ENCODE data around the gene PCDHGA8.

Gene PCDHGA8

DNA sequence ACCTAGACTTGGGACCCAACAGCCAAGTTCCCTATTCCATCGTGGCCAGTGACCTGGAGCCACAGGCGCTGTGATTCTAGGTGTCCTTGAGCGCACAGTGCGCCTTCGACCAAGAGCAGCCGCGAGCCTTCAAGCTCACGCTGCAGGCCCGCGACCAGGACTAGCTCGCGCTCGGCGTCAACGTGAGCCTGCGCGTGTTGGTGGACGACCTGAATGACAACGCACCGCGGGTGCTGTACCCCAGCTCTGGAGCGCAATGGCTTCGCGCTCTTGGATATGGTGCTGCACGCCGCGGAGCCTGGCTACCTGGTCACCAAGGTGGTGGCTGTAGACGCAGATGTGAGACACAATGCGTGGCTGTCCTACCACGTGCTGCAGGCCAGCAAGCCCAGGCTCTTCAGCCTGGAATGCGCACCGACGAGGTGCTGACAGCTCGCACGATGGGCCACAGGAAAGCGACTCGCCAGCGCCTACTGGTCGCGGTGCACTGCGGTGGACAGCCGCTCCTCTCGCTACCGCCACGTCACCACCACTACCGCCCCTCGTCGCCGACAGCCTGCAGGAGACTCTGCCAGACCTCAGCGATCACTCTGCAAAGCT lies 49.2 kb downstream of the PCDHGA8 start:
- no peak overlapping the region for H2AFZ ChIP-seq (ENCODE audit: low read length, unreplicated experiment)
- H3K4me1 ChIP-seq (ENCODE audit: control insufficient read depth, insufficient read depth, low read length, unreplicated experiment): no peaks in the 10 kb centered on the region
- no peak overlapping the region for H3K27ac ChIP-seq (ENCODE audit: low read depth, low read length)
- H3K27me3 ChIP-seq (ENCODE audit: insufficient read depth, low read length): no peaks in the 10 kb centered on the region
- H3K79me2 ChIP-seq (ENCODE audit: control insufficient read depth, insufficient read depth, low read length, unreplicated experiment): no peaks in the 10 kb centered on the region
- no peak overlapping the region for H3K4me3 ChIP-seq (ENCODE audit: low read depth, low read length)
- no peaks in the 10 kb centered on the region for H3K36me3 ChIP-seq (ENCODE audit: insufficient read depth, low read length)
